Activated CD4-positive, alpha-beta memory T cell treated with anti-CD3 and anti-CD28 coated beads for 36 hours (primary cell): ENCODE measurements around the gene ZNF716. TPM values are rescaled to one million over a fixed set of nuclear protein-coding genes. Genes with fewer than 3 reads are reported as not detected.

ENCODE experiments used
- CTCF ChIA-PET: fragments of 350-600 bp; sonication (Branson Sonifier 250); formaldehyde crosslinking; loops from one replicate; lab custom pipeline; 2021; ENCODE audit warnings: antibody characterized with exemption, inconsistent platforms; lab: Charles Lee
- POLR2A ChIA-PET: fragments of 350-600 bp; sonication (Branson Sonifier 250); formaldehyde crosslinking; loops from one replicate; lab custom pipeline; 2021; ENCODE audit warnings: antibody characterized with exemption; lab: Charles Lee
- DNase-seq: peaks from one replicate; pipeline ENCODE4 v3.0.0-alpha.2; 2020
- H3K27ac Mint-ChIP-seq: one replicate; pipeline ENCODE4 v1.8.0; 2021; ENCODE audit warnings: mixed read lengths
- H3K27me3 Mint-ChIP-seq: one replicate; pipeline ENCODE4 v1.8.0; 2021; ENCODE audit warnings: mixed read lengths
- H3K36me3 Mint-ChIP-seq: one replicate; pipeline ENCODE4 v1.8.0; 2021; ENCODE audit warnings: mixed read lengths
- H3K4me1 Mint-ChIP-seq: one replicate; pipeline ENCODE4 v1.8.0; 2021; ENCODE audit warnings: low read depth, mixed read lengths
- H3K4me3 Mint-ChIP-seq: one replicate; pipeline ENCODE4 v1.8.0; 2021; ENCODE audit warnings: mild to moderate bottlenecking, mixed read lengths
- H3K9me3 Mint-ChIP-seq: one replicate; pipeline ENCODE4 v1.8.0; 2021; ENCODE audit warnings: mixed read lengths
- intact Hi-C: fragments of 100-400 bp; cut with micrococcal nuclease; formaldehyde crosslinking; loops from one replicate; pipeline ENCODE4 v1.15.1; 2023
- total RNA-seq, 2 experiments: library from RNA; stranded (reverse); gene quantifications; one replicate each; pipeline ENCODE4 v1.2.3, GENCODE V29; 2021

The ZNF716 gene
- total RNA-seq, 2 experiments from 2014 or later = not detected

DNA sequence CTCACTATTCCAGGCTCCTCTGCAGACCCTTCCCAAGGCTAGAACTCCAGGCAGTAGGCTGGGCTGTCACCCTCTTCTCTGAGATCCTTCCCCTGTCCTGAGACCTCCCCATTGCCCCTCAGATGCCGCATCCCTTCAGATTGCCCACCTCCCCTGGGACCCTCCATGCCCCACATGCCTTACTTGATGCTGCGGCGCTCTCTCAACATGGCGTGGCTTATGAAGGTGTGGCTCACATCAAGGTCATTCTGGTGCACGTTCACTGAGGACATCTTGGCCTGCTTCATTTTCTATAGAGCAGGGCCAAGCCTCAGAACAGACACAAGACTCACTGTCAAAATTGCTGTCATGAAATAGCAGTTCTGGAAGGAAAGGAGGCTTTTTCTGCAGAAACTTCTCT is 34.7 kb upstream of the ZNF716 start:
- Mint-ChIP-seq H3K27ac (no peak overlapping the region), H3K4me1 (no peaks in the 10 kb centered on the region), H3K9me3 (peaks cover 3% of the 10 kb centered on the region)

GRCh38 chr7:57415730-57416129 is 34.2 kb upstream of the ZNF716 start:
- POLR2A ChIA-PET = no interaction called here
- intact Hi-C loops = no loop called here

More for the DNA sequence above, 34.7 kb upstream of the ZNF716 start:
- H3K27me3 Mint-ChIP-seq = no peaks in the 10 kb centered on the region
- ChIA-PET CTCF (no interaction called here), POLR2A (no interaction called here)
- H3K36me3 Mint-ChIP-seq = no peaks in the 10 kb centered on the region
- no peak for DNase-seq
- H3K4me3 Mint-ChIP-seq = no peak overlapping the region
- intact Hi-C loops = no loop called here

DNA sequence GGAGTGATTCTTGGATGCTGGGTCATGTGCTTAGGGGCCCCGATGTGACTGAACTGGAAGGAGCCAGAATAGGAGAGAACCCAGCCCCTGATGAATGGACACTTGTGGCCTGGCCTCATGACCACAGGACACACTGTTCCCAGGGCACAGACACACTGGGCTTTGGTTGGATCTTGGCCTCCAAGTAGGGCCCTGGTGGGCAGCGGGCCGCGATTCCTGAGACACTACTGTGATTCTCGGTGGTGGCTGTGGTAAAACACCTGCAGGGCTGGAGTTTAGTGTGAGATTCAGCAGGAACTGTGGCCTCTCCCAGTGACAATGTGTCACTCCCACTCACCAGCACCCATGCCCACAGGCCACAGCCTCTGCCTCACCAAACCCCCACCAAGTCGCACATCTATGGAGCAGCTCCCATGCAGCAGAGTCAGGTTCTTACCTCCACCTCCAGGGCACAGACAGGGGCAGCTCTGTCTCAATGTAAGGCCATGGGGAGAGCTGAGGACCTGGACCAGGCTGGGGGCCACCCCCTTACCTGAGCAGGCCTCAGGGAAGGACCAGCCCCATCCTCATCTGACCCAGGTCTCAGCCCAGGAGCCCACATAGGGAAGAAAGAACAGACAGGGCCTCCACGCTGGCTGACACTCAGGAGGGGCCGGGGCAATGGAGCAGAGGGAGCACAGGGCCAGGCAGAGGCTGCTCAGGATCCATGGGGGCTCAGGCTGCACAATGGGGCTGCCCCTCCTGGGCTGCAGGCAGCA is 33.2 kb upstream of the ZNF716 start:
- intact Hi-C loops = no loop called here
- Mint-ChIP-seq H3K27me3 (no peaks in the 10 kb centered on the region), H3K9me3 (peaks cover 6% of the 10 kb centered on the region), H3K4me3 (no peak overlapping the region), H3K27ac (no peak overlapping the region), H3K36me3 (no peaks in the 10 kb centered on the region), H3K4me1 (no peaks in the 10 kb centered on the region)
- no peak for DNase-seq
- POLR2A ChIA-PET = no interaction called here
- CTCF ChIA-PET = no interaction called here

More at GRCh38 chr7:57415730-57416129, 34.2 kb upstream of the ZNF716 start:
- Mint-ChIP-seq H3K27me3 (no peaks in the 10 kb centered on the region), H3K4me3 (no peak overlapping the region), H3K9me3 (peaks cover 3% of the 10 kb centered on the region), H3K27ac (no peak overlapping the region), H3K36me3 (no peaks in the 10 kb centered on the region), H3K4me1 (no peaks in the 10 kb centered on the region)
- DNase-seq = no peak
- CTCF ChIA-PET = no interaction called here

- intact Hi-C loops = no loop called here
- ChIA-PET POLR2A (no interaction called here), CTCF (no interaction called here)
- H3K36me3 Mint-ChIP-seq = no peaks in the 10 kb centered on the region
- H3K9me3 Mint-ChIP-seq = peaks cover 10% of the 10 kb centered on the region
- H3K27ac Mint-ChIP-seq = no peak overlapping the region
- no peak overlapping the region for H3K4me3 Mint-ChIP-seq
- H3K27me3 Mint-ChIP-seq = no peaks in the 10 kb centered on the region
- DNase-seq = no peak
- H3K4me1 Mint-ChIP-seq = no peaks in the 10 kb centered on the region
These were observed 32.2 kb upstream of the ZNF716 start for GRCh38 chr7:57417736-57418135.

DNA sequence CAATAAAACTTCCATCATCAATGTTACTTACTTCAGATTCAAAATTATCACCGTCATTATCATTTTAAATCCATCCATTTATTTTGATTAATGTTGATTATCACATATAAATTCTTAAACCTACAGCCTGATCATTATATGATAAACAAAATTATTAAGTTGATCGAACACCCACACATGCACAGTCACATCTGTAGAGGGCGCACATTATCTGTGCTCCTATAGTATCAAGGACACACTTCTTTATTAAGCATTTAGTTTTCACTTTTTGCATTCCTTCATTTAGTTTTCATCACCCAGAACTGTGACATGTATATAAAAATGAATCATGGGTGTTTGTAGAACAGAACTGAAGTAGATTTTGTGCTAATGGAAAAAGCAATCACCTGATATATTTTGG is 26.2 kb upstream of the ZNF716 start:
- H3K9me3 Mint-ChIP-seq = peaks cover 17% of the 10 kb centered on the region
- no peak overlapping the region for H3K27ac Mint-ChIP-seq
- DNase-seq = no peak
- ChIA-PET CTCF (no interaction called here), POLR2A (no interaction called here)
- H3K36me3 Mint-ChIP-seq = no peaks in the 10 kb centered on the region
- intact Hi-C loops = no loop called here
- no peaks in the 10 kb centered on the region for H3K27me3 Mint-ChIP-seq
- H3K4me1 Mint-ChIP-seq = no peaks in the 10 kb centered on the region
- no peak overlapping the region for H3K4me3 Mint-ChIP-seq

- no peaks in the 10 kb centered on the region for H3K27me3 Mint-ChIP-seq
- no peak overlapping the region for H3K4me3 Mint-ChIP-seq
These were observed 25.3 kb upstream of the ZNF716 start for GRCh38 chr7:57424515-57425238.

DNA sequence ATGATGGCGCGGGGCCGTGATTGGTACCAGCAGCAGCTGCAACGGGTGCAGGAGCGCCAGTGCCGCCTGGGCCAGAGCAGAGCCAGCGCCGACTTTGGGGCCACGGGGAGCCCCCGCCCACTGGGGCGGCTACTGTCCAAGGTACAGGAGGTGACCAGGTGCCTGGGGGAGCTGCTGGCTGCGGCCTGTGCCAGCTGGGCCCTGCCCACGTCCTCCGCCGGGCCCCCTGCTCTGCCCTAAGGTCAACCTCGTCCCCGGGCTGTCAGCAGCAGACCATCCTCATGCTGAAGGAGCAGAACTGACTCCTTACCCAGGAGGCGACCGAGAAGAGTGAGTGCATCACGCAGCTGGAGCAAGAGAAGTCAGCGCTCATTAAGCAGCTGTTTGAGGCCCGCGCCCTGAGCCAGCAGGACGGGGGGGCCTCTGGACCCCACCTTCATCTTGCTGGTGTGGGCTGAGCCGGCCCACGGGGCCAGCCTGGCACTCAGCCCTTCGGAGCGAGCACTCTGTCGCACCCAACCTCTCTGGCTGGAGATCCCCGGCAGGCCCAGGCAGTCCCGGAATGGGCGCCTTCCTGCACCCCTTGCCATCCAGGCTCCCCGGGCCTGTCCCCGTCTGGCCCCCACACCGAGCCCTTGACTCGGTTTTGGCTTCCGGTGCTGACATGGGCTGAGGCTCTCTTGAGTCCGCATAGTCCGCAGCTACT is 24.6 kb upstream of the ZNF716 start:
- intact Hi-C loops = no loop called here
- Mint-ChIP-seq H3K4me3 (no peak overlapping the region), H3K4me1 (no peaks in the 10 kb centered on the region), H3K36me3 (no peaks in the 10 kb centered on the region), H3K27me3 (no peaks in the 10 kb centered on the region), H3K27ac (no peak overlapping the region), H3K9me3 (peaks cover 23% of the 10 kb centered on the region)
- no peak for DNase-seq
- ChIA-PET POLR2A (no interaction called here), CTCF (no interaction called here)

More at GRCh38 chr7:57424515-57425238, 25.3 kb upstream of the ZNF716 start:
- H3K27ac Mint-ChIP-seq = no peak overlapping the region
- no peaks in the 10 kb centered on the region for H3K36me3 Mint-ChIP-seq
- POLR2A ChIA-PET = no interaction called here
- DNase-seq = no peak
- H3K9me3 Mint-ChIP-seq = peaks cover 20% of the 10 kb centered on the region
- no peaks in the 10 kb centered on the region for H3K4me1 Mint-ChIP-seq
- intact Hi-C loops = no loop called here
- CTCF ChIA-PET = no interaction called here

- Mint-ChIP-seq H3K9me3 (peaks cover 23% of the 10 kb centered on the region), H3K4me3 (no peak overlapping the region), H3K36me3 (no peaks in the 10 kb centered on the region), H3K27me3 (no peaks in the 10 kb centered on the region), H3K27ac (no peak overlapping the region), H3K4me1 (no peaks in the 10 kb centered on the region)
- intact Hi-C loops = no loop called here
- POLR2A ChIA-PET = no interaction called here
- DNase-seq = no peak
- CTCF ChIA-PET = no interaction called here
These were observed 23.9 kb upstream of the ZNF716 start for GRCh38 chr7:57425969-57426628.

- intact Hi-C loops = no loop called here
- ChIA-PET CTCF (no interaction called here), POLR2A (no interaction called here)
- H3K4me1 Mint-ChIP-seq = no peaks in the 10 kb centered on the region
- no peak for DNase-seq
- peaks cover 22% of the 10 kb centered on the region for H3K9me3 Mint-ChIP-seq
- no peak overlapping the region for H3K4me3 Mint-ChIP-seq
- H3K27ac Mint-ChIP-seq = no peak overlapping the region
- no peaks in the 10 kb centered on the region for H3K36me3 Mint-ChIP-seq
- H3K27me3 Mint-ChIP-seq = no peaks in the 10 kb centered on the region
These were observed 23.4 kb upstream of the ZNF716 start for GRCh38 chr7:57426629-57427003.

GRCh38 chr7:57427146-57427545 is 22.8 kb upstream of the ZNF716 start:
- no peak for DNase-seq
- Mint-ChIP-seq H3K4me3 (no peak overlapping the region), H3K4me1 (no peaks in the 10 kb centered on the region), H3K27ac (no peak overlapping the region), H3K27me3 (no peaks in the 10 kb centered on the region), H3K36me3 (no peaks in the 10 kb centered on the region), H3K9me3 (peaks cover 24% of the 10 kb centered on the region)
- intact Hi-C loops = no loop called here
- POLR2A ChIA-PET = no interaction called here
- CTCF ChIA-PET = no interaction called here

DNA sequence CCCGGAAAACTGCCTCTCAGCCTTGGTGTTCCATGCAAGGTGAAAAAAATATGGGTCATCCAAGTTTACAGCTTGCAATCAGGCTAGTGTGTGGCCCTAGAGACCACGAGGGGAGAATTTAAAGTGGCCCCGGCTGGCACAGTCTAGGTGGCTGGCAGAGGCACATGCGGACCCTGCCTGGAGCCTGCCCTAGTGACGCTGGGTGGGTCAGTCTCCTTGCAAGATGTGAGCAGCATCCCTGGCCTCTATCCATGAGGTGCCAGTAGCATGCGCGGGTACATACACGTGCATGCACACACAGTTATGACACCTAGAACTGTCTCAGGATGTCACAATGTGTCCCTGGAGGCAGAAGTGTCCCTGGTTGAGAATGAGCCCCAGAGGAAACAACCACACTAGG is 22.4 kb upstream of the ZNF716 start:
- ChIA-PET CTCF (no interaction called here), POLR2A (no interaction called here)
- intact Hi-C loops = no loop called here
- Mint-ChIP-seq H3K36me3 (no peaks in the 10 kb centered on the region), H3K27ac (no peak overlapping the region), H3K27me3 (no peaks in the 10 kb centered on the region), H3K4me3 (no peak overlapping the region), H3K4me1 (no peaks in the 10 kb centered on the region), H3K9me3 (peaks cover 25% of the 10 kb centered on the region)
- DNase-seq = no peak

GRCh38 chr7:57432583-57432982 is 17.4 kb upstream of the ZNF716 start:
- Mint-ChIP-seq H3K27ac (no peak overlapping the region), H3K27me3 (no peaks in the 10 kb centered on the region), H3K4me3 (no peak overlapping the region), H3K9me3 (peaks cover 20% of the 10 kb centered on the region), H3K4me1 (no peaks in the 10 kb centered on the region), H3K36me3 (no peaks in the 10 kb centered on the region)
- DNase-seq = no peak
- intact Hi-C loops = no loop called here
- POLR2A ChIA-PET = no interaction called here
- CTCF ChIA-PET = no interaction called here
